Hepatocyte (in vitro differentiated cells): Measurements from ENCODE around the gene RAB26. TPM values are rescaled to one million over a fixed set of nuclear protein-coding genes. Genes with fewer than 3 reads are reported as not detected.
A peak's percentile ranks its signal among the peaks of the same experiment; 100 is the strongest.

ENCODE experiments used
- DNase-seq: peaks from one replicate; pipeline ENCODE4 v3.0.0-alpha.2; 2016; ENCODE audit warnings: low spot score
- H2AFZ ChIP-seq: fragments of 200-600 bp; sonication (generic); 2 replicates; pipeline ENCODE4 v1.6.0; 2016; ENCODE audit warnings: antibody characterized with exemption, mild to moderate bottlenecking
- H3K27ac ChIP-seq: fragments of 200-600 bp; sonication (generic); 2 replicates; pipeline ENCODE4 v1.5.1; 2016; ENCODE audit warnings: mild to moderate bottlenecking
- H3K27me3 ChIP-seq: fragments of 200-600 bp; sonication (generic); 2 replicates; pipeline ENCODE4 v1.6.1; 2016
- H3K36me3 ChIP-seq: fragments of 200-600 bp; sonication (generic); replicated peaks from 2 replicates; pipeline ENCODE4 v1.5.1; 2016; ENCODE audit warnings: low read depth; ENCODE audit not compliant: insufficient read depth
- H3K4me1 ChIP-seq: fragments of 200-600 bp; sonication (generic); 2 replicates; pipeline ENCODE4 v1.5.1; 2016; ENCODE audit warnings: mild to moderate bottlenecking, moderate library complexity; ENCODE audit not compliant: insufficient read depth
- H3K4me2 ChIP-seq: fragments of 200-600 bp; sonication (generic); 2 replicates; pipeline ENCODE4 v1.6.0; 2016
- H3K4me3 ChIP-seq: fragments of 200-600 bp; sonication (generic); 2 replicates; pipeline ENCODE4 v1.5.1; 2016; ENCODE audit warnings: mild to moderate bottlenecking
- H3K79me2 ChIP-seq: fragments of 200-600 bp; sonication (generic); 2 replicates; pipeline ENCODE4 v1.6.0; 2017; ENCODE audit warnings: mild to moderate bottlenecking
- H3K9me2 ChIP-seq: fragments of 200-600 bp; sonication (generic); replicated peaks from 2 replicates; pipeline ENCODE4 v1.6.0; 2017; ENCODE audit warnings: mild to moderate bottlenecking; ENCODE audit not compliant: insufficient read depth
- H3K9me3 ChIP-seq: fragments of 200-600 bp; sonication (generic); 2 replicates; pipeline ENCODE4 v1.5.1; 2016; ENCODE audit warnings: low read depth, mild to moderate bottlenecking
- H4K20me1 ChIP-seq: fragments of 200-600 bp; sonication (generic); 2 replicates; pipeline ENCODE4 v1.6.0; 2016; ENCODE audit warnings: mild to moderate bottlenecking; ENCODE audit not compliant: insufficient read depth, poor library complexity, severe bottlenecking
- EZH2 ChIP-seq: fragments of 200-600 bp; sonication (generic); IDR thresholded peaks from 2 replicates; pipeline ENCODE4 v1.6.1; 2016; ENCODE audit warnings: antibody characterized with exemption, mild to moderate bottlenecking, borderline replicate concordance
- EZH2phosphoT487 ChIP-seq: fragments of 200-600 bp; sonication (generic); IDR thresholded peaks from one replicate; pipeline ENCODE4 v1.6.1; 2018; ENCODE audit warnings: antibody characterized with exemption, mild to moderate bottlenecking, low read depth, moderate library complexity; ENCODE audit not compliant: unreplicated experiment, severe bottlenecking
- WGBS: methylation state at CpG from one replicate; pipeline ENCODE4 v1.1.6; 2016; ENCODE audit warnings: low lambda C conversion rate; ENCODE audit errors: missing lambda C conversion rate; 5-methylcytosine and 5-hydroxymethylcytosine counted together
- polyA plus RNA-seq: library from polyadenylated mRNA; unstranded; fragments of >200 nt; fragmentation: Nextera tagmentation; extraction: Ambion mirVana; gene quantifications from 2 replicates; pipeline ENCODE4 v1.2.1, GENCODE V29; 2016
- total RNA-seq: library from RNA; depleted of rRNA; stranded (reverse); fragments of >200 nt; gene quantifications from 2 replicates; pipeline ENCODE4 v1.2.3, GENCODE V29; 2014
- TF ChIP-seq, protein P1 (sequence below): fragments of 200-600 bp; sonication (generic); IDR thresholded peaks from 2 replicates; pipeline ENCODE4 v1.5.1; 2016; ENCODE audit warnings: antibody characterized with exemption, mild to moderate bottlenecking; ENCODE audit not compliant: poor library complexity

Gene RAB26
- total and polyA plus RNA-seq, 2 experiments from 2014 or later, result 8.3 to 15.0 TPM

DNA sequence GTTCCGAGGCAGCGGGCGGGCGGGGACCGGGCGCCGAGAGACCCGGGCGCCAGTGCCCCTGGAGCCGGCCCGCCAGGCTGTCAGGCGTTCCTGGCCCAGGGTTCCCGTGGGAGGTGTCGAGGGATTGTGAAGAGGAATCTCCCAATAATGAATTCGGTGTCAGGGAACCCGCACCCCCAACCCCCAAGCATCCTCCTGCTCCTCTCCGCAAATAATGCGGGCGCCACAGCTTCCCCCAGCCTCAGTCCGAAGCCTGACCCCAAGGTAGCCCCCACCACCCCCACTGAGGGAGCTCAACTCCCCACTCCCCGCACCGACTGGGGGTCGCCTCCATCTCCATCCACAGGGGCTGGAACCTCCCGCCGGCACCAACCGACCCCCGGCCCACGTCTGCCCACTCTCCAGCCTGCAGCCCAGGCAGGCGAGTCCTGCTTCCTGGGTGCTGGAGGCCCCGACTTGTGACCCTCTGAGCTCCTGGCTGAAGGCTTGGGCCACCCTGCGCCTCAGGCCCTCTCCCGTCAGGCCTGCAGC lies 48.6 kb downstream of the RAB26 start:
- no peak for DNase-seq
- Histone ChIP-seq H4K20me1 (no peaks in the 10 kb centered on the region), H3K9me3 (no peaks in the 10 kb centered on the region), H3K4me1 (peaks cover 10% of the 10 kb centered on the region), H3K4me2 (peak overlapping the region; percentile 79), H3K79me2 (no peaks in the 10 kb centered on the region), H3K4me3 (no peak overlapping the region), H3K36me3 (no peaks in the 10 kb centered on the region), H3K9me2 (no peaks in the 10 kb centered on the region), H3K27me3 (peaks cover 23% of the 10 kb centered on the region), H3K27ac (no peak overlapping the region), H2AFZ (no peak overlapping the region)
- 74% methylated on average over 12 of the region's 32 CpGs for WGBS
- no peak for TF ChIP-seq EZH2phosphoT487
- no peak for TF ChIP-seq EZH2
- TF ChIP-seq, protein P1, sequence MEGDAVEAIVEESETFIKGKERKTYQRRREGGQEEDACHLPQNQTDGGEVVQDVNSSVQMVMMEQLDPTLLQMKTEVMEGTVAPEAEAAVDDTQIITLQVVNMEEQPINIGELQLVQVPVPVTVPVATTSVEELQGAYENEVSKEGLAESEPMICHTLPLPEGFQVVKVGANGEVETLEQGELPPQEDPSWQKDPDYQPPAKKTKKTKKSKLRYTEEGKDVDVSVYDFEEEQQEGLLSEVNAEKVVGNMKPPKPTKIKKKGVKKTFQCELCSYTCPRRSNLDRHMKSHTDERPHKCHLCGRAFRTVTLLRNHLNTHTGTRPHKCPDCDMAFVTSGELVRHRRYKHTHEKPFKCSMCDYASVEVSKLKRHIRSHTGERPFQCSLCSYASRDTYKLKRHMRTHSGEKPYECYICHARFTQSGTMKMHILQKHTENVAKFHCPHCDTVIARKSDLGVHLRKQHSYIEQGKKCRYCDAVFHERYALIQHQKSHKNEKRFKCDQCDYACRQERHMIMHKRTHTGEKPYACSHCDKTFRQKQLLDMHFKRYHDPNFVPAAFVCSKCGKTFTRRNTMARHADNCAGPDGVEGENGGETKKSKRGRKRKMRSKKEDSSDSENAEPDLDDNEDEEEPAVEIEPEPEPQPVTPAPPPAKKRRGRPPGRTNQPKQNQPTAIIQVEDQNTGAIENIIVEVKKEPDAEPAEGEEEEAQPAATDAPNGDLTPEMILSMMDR, result no peak

DNA sequence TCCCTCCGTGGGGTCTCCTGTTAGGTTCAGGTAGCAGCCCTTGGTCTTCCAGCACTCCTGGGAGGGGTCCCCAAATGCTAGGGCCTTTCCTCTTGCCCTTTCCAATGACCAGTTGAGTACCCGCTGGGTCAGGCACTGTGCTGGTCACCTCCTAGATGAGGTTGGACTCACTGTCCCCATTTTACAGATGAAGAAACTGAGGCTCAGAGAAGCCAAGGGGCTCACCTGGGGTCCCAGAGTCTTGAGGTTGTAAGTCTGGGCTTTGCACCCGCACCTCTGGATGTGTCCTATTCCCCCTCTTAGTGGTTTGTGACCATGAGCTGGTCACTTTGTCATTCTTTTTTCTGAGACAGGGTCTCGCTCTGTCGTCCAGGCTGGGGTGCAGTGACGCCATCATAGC lies 49.3 kb downstream of the RAB26 start:
- TF ChIP-seq EZH2phosphoT487 (no peak), EZH2 (no peak)
- no peaks in the 10 kb centered on the region for H3K9me3 ChIP-seq
- no peaks in the 10 kb centered on the region for H4K20me1 ChIP-seq
- no peaks in the 10 kb centered on the region for H3K9me2 ChIP-seq
- WGBS, result 83% methylated on average over 6 of the region's 6 CpGs
- no peak overlapping the region for H2AFZ ChIP-seq
- no peak overlapping the region for H3K4me3 ChIP-seq
- peaks cover 23% of the 10 kb centered on the region for H3K27me3 ChIP-seq
- no peak overlapping the region for H3K4me2 ChIP-seq
- peaks cover 10% of the 10 kb centered on the region for H3K4me1 ChIP-seq
- no peaks in the 10 kb centered on the region for H3K79me2 ChIP-seq
- H3K27ac ChIP-seq, result no peak overlapping the region
- DNase-seq, result no peak
- no peaks in the 10 kb centered on the region for H3K36me3 ChIP-seq

DNA sequence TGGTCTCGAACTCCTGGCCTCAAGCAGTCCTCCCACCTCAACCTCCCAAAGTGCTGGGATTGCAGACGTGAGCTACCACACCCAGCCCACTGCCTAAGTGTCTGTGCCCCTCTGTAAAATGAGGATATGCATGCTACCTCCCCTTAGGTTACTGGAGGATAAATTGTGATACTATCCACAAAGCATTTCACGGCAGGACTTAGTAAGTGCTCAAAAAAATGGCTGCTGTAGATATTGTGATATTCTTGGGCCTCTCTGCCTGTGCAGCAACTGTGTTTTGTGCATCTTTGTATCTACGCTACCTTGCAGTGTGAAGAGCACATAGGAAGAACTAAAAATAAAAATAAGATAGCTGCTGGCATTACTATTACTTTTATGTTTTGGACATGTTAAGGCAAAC lies 49.9 kb downstream of the RAB26 start:
- WGBS, result 70% methylated on average over 4 of the region's 4 CpGs
- Histone ChIP-seq H3K4me1 (peaks cover 10% of the 10 kb centered on the region), H3K4me3 (no peak overlapping the region), H2AFZ (no peak overlapping the region), H3K4me2 (no peak overlapping the region), H3K9me2 (no peaks in the 10 kb centered on the region), H3K79me2 (no peaks in the 10 kb centered on the region), H3K27me3 (peaks cover 23% of the 10 kb centered on the region), H3K27ac (no peak overlapping the region), H3K36me3 (no peaks in the 10 kb centered on the region), H4K20me1 (no peaks in the 10 kb centered on the region), H3K9me3 (no peaks in the 10 kb centered on the region)
- TF ChIP-seq, protein P1, result no peak
- TF ChIP-seq EZH2 (no peak), EZH2phosphoT487 (no peak)
- DNase-seq, result no peak

DNA sequence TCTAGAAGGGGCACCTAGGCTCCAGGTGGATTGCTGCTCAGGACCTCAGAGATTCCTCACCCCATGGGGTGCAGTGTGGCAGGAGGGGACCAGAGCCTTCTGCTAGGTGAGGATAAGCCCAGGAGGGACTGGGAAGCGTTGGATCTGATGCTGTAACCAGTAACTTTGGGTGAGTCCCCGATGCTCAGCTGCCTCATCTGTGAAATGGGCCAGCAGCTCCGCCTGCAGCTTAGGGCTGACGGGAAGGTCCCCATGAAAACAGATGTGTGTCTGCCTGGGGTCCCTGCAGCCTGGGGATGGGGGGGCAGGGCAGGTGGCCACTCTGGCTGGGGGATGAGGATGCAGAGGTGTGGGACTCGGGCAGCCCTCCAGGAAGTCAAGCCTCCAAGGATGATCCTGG lies 50.7 kb downstream of the RAB26 start:
- Histone ChIP-seq H3K27ac (no peak overlapping the region), H3K9me3 (no peaks in the 10 kb centered on the region), H3K4me3 (no peak overlapping the region), H3K4me2 (no peak overlapping the region), H3K36me3 (no peaks in the 10 kb centered on the region), H3K4me1 (peaks cover 10% of the 10 kb centered on the region), H3K9me2 (no peaks in the 10 kb centered on the region), H3K79me2 (no peaks in the 10 kb centered on the region), H3K27me3 (peaks cover 23% of the 10 kb centered on the region), H4K20me1 (no peaks in the 10 kb centered on the region), H2AFZ (no peak overlapping the region)
- DNase-seq, result no peak
- WGBS, result 93% methylated on average over 5 of the region's 5 CpGs
- TF ChIP-seq, protein P1, result no peak
- no peak for TF ChIP-seq EZH2
